ENCODE measurements around the gene NCBP2L.
A peak's percentile ranks its signal among the peaks of the same experiment; 100 is the strongest.

Gene NCBP2L

GRCh38 chrX:107827030-107827831 lies 49.7 kb downstream of the NCBP2L start:
- DNase-seq (ENCODE audit: low read depth) = peak; percentile 56
- peak overlapping the region; percentile 62 for H3K4me3 ChIP-seq (ENCODE audit: low read depth, low read length)
- no peak for TF ChIP-seq CTCF (conservative IDR thresholded peaks at IDR 0.05; ENCODE audit: low read depth, low read length)

- no peak for DNase-seq (ENCODE audit: low read depth)
- no peak for TF ChIP-seq CTCF (conservative IDR thresholded peaks at IDR 0.05; ENCODE audit: low read depth, low read length)
- no peak overlapping the region for H3K4me3 ChIP-seq (ENCODE audit: low read depth, low read length)
Measured at GRCh38 chrX:107827852-107828251, 50.3 kb downstream of the NCBP2L start.

GRCh38 chrX:107829878-107830277 lies 52.3 kb downstream of the NCBP2L start:
- TF ChIP-seq CTCF (conservative IDR thresholded peaks at IDR 0.05; ENCODE audit: low read depth, low read length) = no peak
- H3K4me3 ChIP-seq (ENCODE audit: low read depth, low read length) = no peak overlapping the region
- no peak for DNase-seq (ENCODE audit: low read depth)

GRCh38 chrX:107831071-107831730 lies 53.7 kb downstream of the NCBP2L start:
- H3K4me3 ChIP-seq (ENCODE audit: low read depth, low read length) = no peak overlapping the region
- DNase-seq (ENCODE audit: low read depth) = no peak
- no peak for TF ChIP-seq CTCF (conservative IDR thresholded peaks at IDR 0.05; ENCODE audit: low read depth, low read length)

- no peak for TF ChIP-seq CTCF (conservative IDR thresholded peaks at IDR 0.05; ENCODE audit: low read depth, low read length)
- DNase-seq (ENCODE audit: low read depth) = peak; percentile 18
- H3K4me3 ChIP-seq (ENCODE audit: low read depth, low read length) = no peak overlapping the region
Measured at GRCh38 chrX:107834275-107835201, 57.0 kb downstream of the NCBP2L start.

- no peak for DNase-seq (ENCODE audit: low read depth)
- TF ChIP-seq CTCF (conservative IDR thresholded peaks at IDR 0.05; ENCODE audit: low read depth, low read length) = no peak
- no peak overlapping the region for H3K4me3 ChIP-seq (ENCODE audit: low read depth, low read length)
Measured at GRCh38 chrX:107836958-107837357, 59.4 kb downstream of the NCBP2L start.

Data from choroid plexus epithelial cell (primary cell).